Sigmoid colon (tissue), 4 donors: Measurements from ENCODE around the gene TGIF1.

ENCODE experiments used
- CTCF ChIP-seq, 4 experiments: fragments of 450-650 bp in 3 of 4; fragments of 200-600 bp in 1 of 4; IDR thresholded peaks; one replicate each; pipeline ENCODE4 v1.5.1; 2016 to 2019; ENCODE audit warnings: antibody characterized with exemption in 4 of 4, mild to moderate bottlenecking in 3 of 4, moderate library complexity in 2 of 4
- POLR2A ChIP-seq, 2 donors: fragments of 450-650 bp; IDR thresholded peaks; one replicate each; pipeline ENCODE4 v1.6.1; 2016; ENCODE audit warnings: antibody characterized with exemption in 2 of 2, mild to moderate bottlenecking in 2 of 2, moderate library complexity in 2 of 2
- POLR2AphosphoS5 ChIP-seq, 4 donors: sonication (generic); formaldehyde crosslinking; IDR thresholded peaks; one replicate each; pipeline ENCODE4 v1.6.1; 2017; ENCODE audit warnings: antibody characterized with exemption in 4 of 4

DNA sequence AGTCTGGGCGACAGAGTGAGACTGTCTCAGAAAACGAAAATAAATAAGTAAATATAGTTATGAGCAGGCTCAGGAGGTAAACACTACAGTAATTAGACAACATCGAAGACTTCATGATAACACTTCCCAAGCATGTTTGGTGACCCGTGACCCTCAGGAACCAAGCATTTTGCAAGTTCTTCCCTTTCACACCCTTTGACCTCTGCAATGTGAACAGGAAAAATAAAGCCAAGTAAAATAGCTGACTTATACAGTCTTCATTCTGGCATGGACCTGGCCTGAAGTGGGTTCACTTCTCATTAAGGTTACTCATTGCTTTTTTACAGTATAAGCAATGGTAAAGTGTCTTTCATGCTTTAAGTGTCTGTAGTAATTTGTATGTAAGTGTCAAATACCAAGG lies 15.3 kb upstream of the TGIF1 start:
- TF ChIP-seq POLR2A (IDR thresholded peaks at IDR 0.05) (no peak), CTCF (IDR thresholded peaks at IDR 0.05) (no peak), POLR2AphosphoS5 (IDR thresholded peaks at IDR 0.05) (no peak)
